Esophagus squamous epithelium (tissue), 4 donors: ENCODE results near the gene SETBP1.

ENCODE experiments used
- CTCF ChIP-seq, 6 experiments: fragments of 450-650 bp in 4 of 6; fragments of 200-600 bp in 2 of 6; sonication (generic) in 2 of 6; IDR thresholded peaks; one replicate each; pipeline ENCODE4 v1.5.1; 2016 to 2019; ENCODE audit warnings: antibody characterized with exemption in 6 of 6, mild to moderate bottlenecking in 4 of 6, moderate library complexity in 4 of 6
- POLR2A ChIP-seq, 4 donors: fragments of 450-650 bp; IDR thresholded peaks; one replicate each; pipeline ENCODE4 v1.6.1; 2017; ENCODE audit warnings: antibody characterized with exemption in 4 of 4, mild to moderate bottlenecking in 4 of 4, moderate library complexity in 3 of 4

DNA sequence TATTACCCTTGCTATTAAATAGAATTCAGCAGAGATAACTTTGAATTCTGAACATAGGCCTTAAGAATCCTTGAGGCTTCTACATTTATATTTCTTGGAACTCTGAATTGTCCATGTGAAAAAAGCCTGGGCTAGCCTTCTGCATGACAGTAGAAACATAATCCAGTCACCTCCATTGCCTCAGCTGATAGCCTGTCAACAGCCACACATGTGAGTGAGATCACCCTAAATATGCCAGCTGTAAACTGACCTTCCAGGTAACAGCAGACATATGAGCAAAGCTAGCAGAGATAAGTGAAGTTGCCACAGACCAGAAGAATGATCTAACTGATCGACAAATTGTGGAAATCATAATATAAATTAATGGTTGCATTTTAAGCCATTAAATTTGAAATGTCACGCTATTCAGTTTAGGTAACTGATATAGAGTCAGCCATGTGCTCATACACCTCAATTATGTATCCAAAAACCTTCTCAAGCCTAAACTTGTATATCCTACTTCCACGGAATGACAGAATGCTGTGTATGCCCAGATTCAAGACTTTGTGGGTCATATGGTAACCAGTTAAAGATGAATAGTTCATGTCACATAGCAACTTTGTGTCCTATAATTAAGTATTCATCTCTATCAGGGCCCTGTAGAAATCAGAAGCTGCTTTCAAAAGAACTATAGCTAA lies 48.1 kb upstream of the SETBP1 start:
- TF ChIP-seq CTCF (IDR thresholded peaks at IDR 0.05), result no peak
- no peak for TF ChIP-seq POLR2A (IDR thresholded peaks at IDR 0.05)
